DOHH2 (cell line): ENCODE measurements around the gene COIL.

Source experiments
- H3F3A ChIP-seq: fragments of 200-600 bp; sonication (generic), shearing (Covaris generic); 2 replicates; pipeline ENCODE4 v1.6.0; 2016; ENCODE audit warnings: antibody characterized with exemption, mild to moderate bottlenecking; ENCODE audit not compliant: control insufficient read depth, insufficient read depth
- H3K27ac ChIP-seq: fragments of 200-600 bp; sonication (generic); 2 replicates; pipeline ENCODE4 v1.5.1; 2014; ENCODE audit warnings: low read depth, mild to moderate bottlenecking, low read length, moderate library complexity
- H3K27me3 ChIP-seq: fragments of 200-600 bp; sonication (generic); 2 replicates; pipeline ENCODE4 v1.6.1; 2014; ENCODE audit warnings: mild to moderate bottlenecking, low read length, mixed read lengths; ENCODE audit not compliant: control insufficient read depth
- H3K36me3 ChIP-seq: fragments of 200-600 bp; sonication (generic); 2 replicates; pipeline ENCODE4 v1.6.1; 2014; ENCODE audit warnings: mild to moderate bottlenecking, low read length, moderate library complexity, mixed read lengths; ENCODE audit not compliant: control insufficient read depth
- H3K4me1 ChIP-seq: fragments of 200-600 bp; sonication (generic); 2 replicates; pipeline ENCODE4 v1.6.1; 2014; ENCODE audit warnings: mild to moderate bottlenecking, low read length, mixed read lengths; ENCODE audit not compliant: control insufficient read depth
- H3K4me2 ChIP-seq: fragments of 200-600 bp; sonication (generic); 2 replicates; pipeline ENCODE4 v1.6.0; 2014; ENCODE audit warnings: mild to moderate bottlenecking, low read length, moderate library complexity
- H3K4me3 ChIP-seq: fragments of 200-600 bp; sonication (generic); 2 replicates; pipeline ENCODE4 v1.5.1; 2014; ENCODE audit warnings: mild to moderate bottlenecking, low read length, mixed read lengths
- H3K79me2 ChIP-seq: fragments of 200-600 bp; sonication (generic); 2 replicates; pipeline ENCODE4 v1.6.1; 2014; ENCODE audit warnings: mild to moderate bottlenecking, low read length, mixed read lengths; ENCODE audit not compliant: control insufficient read depth
- H3K9me2 ChIP-seq: fragments of 200-600 bp; sonication (generic); replicated peaks from 2 replicates; pipeline ENCODE4 v1.6.1; 2014; ENCODE audit warnings: mild to moderate bottlenecking, low read length, mixed read lengths; ENCODE audit not compliant: control insufficient read depth
- H3K9me3 ChIP-seq: fragments of 200-600 bp; sonication (generic); 2 replicates; pipeline ENCODE4 v1.6.1; 2014; ENCODE audit warnings: antibody characterized with exemption, low read length, mixed read lengths; ENCODE audit not compliant: control insufficient read depth, insufficient read depth
- H4K20me1 ChIP-seq: fragments of 200-600 bp; sonication (generic); 2 replicates; pipeline ENCODE4 v1.6.0; 2014; ENCODE audit warnings: low read depth, mild to moderate bottlenecking, antibody characterized with exemption, low read length, moderate library complexity; ENCODE audit not compliant: control insufficient read depth, insufficient read depth
- CTCF ChIP-seq: fragments of 200-600 bp; sonication (generic); IDR thresholded peaks from one replicate; pipeline ENCODE4 v1.5.1; 2014; ENCODE audit warnings: antibody characterized with exemption, mild to moderate bottlenecking, low read depth, low read length; ENCODE audit not compliant: poor library complexity, severe bottlenecking
- EZH2phosphoT487 ChIP-seq: fragments of 200-600 bp; sonication (generic); IDR thresholded peaks from 2 replicates; pipeline ENCODE4 v1.6.1; 2017; ENCODE audit warnings: borderline replicate concordance, mild to moderate bottlenecking, antibody characterized with exemption, low read length, moderate library complexity, mixed read lengths

Gene COIL

DNA sequence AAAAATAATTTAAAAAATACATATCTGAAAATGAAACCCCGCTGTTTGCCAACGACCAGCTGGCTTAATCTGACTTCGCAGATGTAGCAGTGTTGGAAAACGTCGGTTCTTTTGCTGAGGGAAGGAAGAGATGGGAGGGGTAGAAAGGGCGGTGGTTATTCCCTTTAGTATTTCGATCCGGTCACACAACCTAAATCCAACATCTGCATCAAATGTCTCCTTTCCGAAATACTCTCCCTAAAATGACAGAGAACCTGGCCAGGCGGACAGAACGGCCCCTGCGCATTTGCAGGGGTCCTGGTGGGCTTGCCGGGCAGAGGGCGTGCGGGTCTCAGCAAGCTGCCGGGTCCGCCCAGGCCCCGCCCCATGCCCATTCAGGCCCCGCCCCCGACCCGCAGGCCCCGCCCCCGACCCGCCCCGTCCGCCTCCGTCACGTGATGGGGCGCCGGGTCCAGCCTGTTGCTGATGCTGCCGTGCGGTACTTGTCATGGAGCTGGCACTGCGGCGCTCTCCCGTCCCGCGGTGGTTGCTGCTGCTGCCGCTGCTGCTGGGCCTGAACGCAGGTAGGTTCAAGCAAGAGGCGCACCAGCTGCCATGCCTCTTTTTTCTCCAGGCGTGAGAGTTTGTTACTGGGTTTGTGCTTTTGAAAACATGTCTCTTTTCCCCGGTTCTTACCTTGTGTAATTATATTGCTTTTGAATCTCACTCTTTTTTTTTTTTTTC is 17.0 kb upstream of the COIL start, which contains the start of gene SCPEP1:
TSS of gene SCPEP1 (plus strand) at position 459 of the 723 bp plus-strand sequence. CDS start at position 488, 29 bp downstream.
- TF ChIP-seq EZH2phosphoT487 (no peak), CTCF (no peak)
- Histone ChIP-seq H3K4me1 (peaks cover 12% of the 10 kb centered on the region), H3K9me3 (no peaks in the 10 kb centered on the region), H3K4me3 (peak within 1 kb of the TSS; percentile 85), H3F3A (0 out of 2 replicates have a peak, but pooled peaks cover 3% of the 10 kb centered on the region), H3K9me2 (no peaks in the 10 kb centered on the region), H3K4me2 (peak within 1 kb of the TSS; percentile 85), H3K27ac (peak within 1 kb of the TSS; percentile 40), H3K27me3 (peaks cover 3% of the 10 kb centered on the region; the same call in 1 of the 2 replicates), H4K20me1 (no peaks in the 10 kb centered on the region), H3K36me3 (peaks cover 5% of the 10 kb centered on the region), H3K79me2 (peaks cover 20% of the 10 kb centered on the region)

- H3K4me3 ChIP-seq: peak overlapping the region; percentile 85; the same call in 1 of the 2 replicates
These were observed 16.2 kb upstream of the COIL start for GRCh38 chr17:56976941-56977608.

GRCh38 chr17:56975656-56976055 is 14.8 kb upstream of the COIL start:
- Histone ChIP-seq H3K79me2 (peaks cover 20% of the 10 kb centered on the region), H3K36me3 (no peaks in the 10 kb centered on the region), H3K9me3 (no peaks in the 10 kb centered on the region), H3K27ac (no peak overlapping the region), H4K20me1 (no peaks in the 10 kb centered on the region), H3K27me3 (peaks cover 3% of the 10 kb centered on the region; the same call in 1 of the 2 replicates), H3F3A (0 out of 2 replicates have a peak, but pooled peaks cover 3% of the 10 kb centered on the region), H3K9me2 (no peaks in the 10 kb centered on the region), H3K4me1 (peaks cover 12% of the 10 kb centered on the region), H3K4me2 (no peak overlapping the region), H3K4me3 (no peak overlapping the region)
- TF ChIP-seq CTCF: no peak
- TF ChIP-seq EZH2phosphoT487: no peak

More at GRCh38 chr17:56976941-56977608, 16.2 kb upstream of the COIL start:
- Histone ChIP-seq H3K27me3 (peaks cover 3% of the 10 kb centered on the region; the same call in 1 of the 2 replicates), H4K20me1 (no peaks in the 10 kb centered on the region), H3K4me1 (peaks cover 12% of the 10 kb centered on the region), H3K4me2 (peak overlapping the region; percentile 85), H3F3A (0 out of 2 replicates have a peak, but pooled peaks cover 3% of the 10 kb centered on the region), H3K79me2 (peaks cover 20% of the 10 kb centered on the region), H3K27ac (no peak overlapping the region), H3K9me2 (no peaks in the 10 kb centered on the region), H3K9me3 (no peaks in the 10 kb centered on the region), H3K36me3 (peaks cover 5% of the 10 kb centered on the region)
- TF ChIP-seq CTCF (no peak), EZH2phosphoT487 (no peak)
